GM18870 (cell line): ENCODE data around the gene BCAR3.

Experiments used
- ATAC-seq: cut with Tn5 transposase; IDR thresholded peaks from one replicate; pipeline ENCODE4 v1.9.1; 2021; ENCODE audit warnings: moderate library complexity; ENCODE audit not compliant: unreplicated experiment

BCAR3 gene

DNA sequence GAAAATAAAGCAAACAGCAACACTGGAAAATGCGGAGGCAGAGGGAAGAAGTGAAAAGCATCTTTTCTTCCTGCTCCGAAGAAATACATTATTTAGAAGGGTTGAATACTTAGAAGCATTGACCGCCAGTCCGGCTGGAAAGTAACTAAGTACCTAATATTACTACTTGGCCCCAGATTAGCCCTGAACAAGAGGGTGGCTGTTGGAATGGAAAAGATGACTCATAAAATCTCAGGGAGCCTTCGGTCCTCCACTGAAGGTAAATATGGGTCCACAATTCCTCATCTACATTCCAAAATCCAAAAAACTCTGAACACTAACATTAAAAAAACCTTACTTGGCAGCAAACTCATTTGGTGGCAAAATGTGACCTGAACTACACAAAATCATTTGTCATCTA, 40.1 kb downstream of the BCAR3 start:
- ATAC-seq, result no peak

DNA sequence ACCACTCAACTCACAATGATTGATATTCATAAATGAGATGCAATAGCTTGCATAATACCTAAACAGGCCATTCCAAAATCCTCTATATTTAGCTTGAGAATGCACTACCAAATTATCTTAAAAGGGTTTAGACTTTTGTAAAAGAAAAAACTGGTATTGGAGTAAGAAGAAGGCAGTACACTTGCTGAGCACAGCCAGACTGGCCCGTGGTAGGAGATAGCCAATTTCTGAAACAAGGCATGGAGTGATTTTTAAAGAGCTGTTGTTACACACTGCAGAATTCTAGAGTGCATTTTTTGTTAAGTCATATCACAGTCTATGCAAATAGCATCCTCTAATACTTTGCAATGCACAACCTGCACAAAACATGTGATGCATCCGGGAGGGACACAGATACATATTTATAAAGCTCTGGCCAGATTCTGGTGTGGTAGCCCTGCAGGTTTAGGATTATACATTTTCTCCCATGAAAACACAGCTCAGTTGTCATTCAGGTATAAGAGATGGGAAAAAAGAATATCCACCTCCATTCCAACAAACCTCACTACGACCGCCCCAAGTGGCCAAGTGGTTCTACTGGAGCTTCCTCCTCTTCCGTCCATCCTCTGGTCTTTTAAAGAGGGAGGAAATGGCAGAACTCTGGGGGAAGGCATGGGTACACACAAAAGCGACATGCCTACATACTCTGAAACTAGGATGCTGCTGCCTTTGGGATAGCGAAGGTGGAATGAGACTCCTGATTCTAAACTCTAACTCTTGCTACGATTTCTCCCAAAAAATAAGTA, 40.8 kb downstream of the BCAR3 start:
- ATAC-seq, result no peak

DNA sequence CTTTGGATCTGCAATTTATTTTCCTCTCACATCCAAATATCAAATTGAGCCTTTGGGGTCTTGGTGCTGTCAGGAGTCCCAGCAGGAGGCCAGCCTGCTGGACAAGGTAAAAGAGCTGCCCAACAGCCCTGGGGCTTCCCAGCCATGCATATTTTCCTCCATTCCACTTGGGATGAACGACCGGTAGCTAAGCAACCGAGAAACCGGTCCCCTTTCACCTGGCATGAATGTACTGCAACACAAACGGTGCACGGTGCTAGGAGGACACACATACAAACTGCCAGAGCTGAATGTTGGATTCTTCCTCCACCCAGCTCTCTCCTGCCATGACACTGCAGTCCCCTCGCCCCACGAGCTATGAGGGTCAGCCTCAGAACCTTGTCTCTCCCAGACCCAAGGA, 42.7 kb downstream of the BCAR3 start:
- no peak for ATAC-seq

GRCh38 chr1:93638307-93638847, 43.3 kb downstream of the BCAR3 start:
- ATAC-seq, result no peak

DNA sequence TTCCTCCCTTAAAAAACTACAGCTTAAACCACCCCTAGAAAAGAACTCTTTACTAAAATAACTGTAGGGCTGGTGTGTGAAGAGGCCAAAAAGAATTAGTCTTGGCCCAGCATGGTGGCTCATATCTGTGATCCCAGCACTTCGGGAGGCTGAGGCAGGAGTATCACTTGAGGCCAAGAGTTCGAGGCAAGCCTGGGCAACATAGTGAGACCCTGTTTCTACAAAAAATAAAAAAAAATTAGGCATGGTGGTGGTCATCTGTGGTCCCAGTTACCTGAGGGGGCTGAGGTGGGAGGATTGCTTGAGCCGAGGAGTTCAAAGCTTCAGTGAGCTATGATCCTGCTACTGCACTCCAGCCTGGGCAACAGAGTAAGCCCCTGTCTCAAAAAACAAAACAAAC, 44.9 kb downstream of the BCAR3 start:
- no peak for ATAC-seq

DNA sequence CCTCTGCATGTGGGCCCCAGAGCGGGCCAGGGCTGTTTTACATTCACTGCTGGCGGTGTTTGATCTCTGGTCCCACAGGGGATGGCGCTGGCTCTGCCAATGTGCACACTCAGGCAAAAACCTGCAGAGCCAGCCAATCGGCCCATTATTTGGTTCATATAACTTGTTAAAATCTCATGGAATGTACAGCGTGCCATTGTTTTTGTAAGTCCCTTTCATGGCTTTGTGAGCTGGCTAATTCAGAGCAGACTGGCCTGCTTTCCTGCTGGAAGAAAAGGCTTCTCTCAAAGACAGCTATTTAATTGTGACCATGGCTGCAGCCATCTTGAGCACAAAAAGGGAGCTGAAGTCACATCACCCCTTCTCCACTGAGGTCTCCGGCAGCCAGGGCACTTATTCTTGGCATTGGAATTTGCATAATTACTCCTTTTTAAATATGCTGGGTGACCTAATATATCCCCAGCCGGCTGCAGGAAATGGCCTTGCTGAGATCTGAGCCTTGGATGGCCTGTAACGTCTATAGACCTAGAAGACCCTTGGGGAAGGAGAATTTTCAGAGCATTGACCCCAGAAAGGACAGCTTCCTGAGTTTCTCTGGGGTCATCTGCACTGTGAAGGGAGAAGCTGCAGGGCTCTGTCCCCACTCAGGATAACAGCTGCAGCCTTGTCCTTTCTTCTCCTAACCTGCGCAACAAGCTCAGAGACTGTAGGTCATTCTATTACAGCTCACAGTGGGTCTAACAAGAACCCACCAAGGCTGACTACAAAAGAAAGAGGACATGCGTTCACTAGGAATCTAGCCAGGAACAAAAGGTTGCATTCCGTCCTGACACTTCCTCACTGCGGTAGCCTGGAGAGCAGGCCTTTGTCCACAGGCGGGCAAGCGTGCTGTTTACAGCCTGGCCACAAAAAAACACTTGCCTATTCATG, 45.8 kb downstream of the BCAR3 start:
- ATAC-seq, result no peak

- no peak for ATAC-seq
These were observed 48.3 kb downstream of the BCAR3 start for GRCh38 chr1:93633313-93633712.

GRCh38 chr1:93631626-93632365, 49.8 kb downstream of the BCAR3 start:
- ATAC-seq, result no peak

DNA sequence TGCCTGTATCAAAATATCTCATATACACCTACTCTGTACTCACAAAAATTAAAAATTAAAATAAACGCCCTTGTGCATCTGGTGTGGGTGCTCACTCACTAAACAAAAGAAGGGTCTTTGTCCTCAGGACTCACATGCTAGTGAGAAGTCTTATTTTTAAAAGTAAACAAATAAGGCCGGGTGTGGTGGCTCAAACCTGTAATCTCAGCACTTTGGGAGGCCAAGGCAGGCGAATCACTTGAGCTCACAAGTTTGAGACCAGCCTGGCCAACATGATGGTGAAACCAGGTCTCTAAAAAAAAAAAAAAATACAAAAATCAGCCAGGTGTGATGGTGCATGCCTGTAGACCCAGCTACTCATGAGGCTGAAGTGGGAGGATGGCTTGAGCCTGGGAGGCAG, 51.5 kb downstream of the BCAR3 start:
- no peak for ATAC-seq

GRCh38 chr1:93629101-93630059, 52.3 kb downstream of the BCAR3 start:
- peak; percentile 57 for ATAC-seq

DNA sequence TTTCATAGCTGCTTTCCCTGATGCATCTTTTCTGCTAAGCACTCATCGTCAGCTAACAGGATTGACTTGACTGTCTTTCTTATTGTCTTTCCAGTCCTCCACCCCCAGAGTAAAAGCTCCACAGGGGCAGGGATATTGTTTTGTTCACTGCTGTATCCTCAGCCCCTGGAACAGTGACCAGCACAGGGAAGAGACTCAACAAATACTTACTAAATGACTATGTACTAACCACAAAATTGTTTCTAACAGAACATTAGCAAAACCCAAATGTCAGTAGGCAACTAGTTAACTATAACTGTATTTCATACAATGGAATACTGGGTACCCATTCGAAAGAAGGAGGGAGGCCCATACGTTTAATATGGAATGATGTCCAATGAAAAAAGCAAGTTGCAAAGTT, 53.0 kb downstream of the BCAR3 start:
- no peak for ATAC-seq

DNA sequence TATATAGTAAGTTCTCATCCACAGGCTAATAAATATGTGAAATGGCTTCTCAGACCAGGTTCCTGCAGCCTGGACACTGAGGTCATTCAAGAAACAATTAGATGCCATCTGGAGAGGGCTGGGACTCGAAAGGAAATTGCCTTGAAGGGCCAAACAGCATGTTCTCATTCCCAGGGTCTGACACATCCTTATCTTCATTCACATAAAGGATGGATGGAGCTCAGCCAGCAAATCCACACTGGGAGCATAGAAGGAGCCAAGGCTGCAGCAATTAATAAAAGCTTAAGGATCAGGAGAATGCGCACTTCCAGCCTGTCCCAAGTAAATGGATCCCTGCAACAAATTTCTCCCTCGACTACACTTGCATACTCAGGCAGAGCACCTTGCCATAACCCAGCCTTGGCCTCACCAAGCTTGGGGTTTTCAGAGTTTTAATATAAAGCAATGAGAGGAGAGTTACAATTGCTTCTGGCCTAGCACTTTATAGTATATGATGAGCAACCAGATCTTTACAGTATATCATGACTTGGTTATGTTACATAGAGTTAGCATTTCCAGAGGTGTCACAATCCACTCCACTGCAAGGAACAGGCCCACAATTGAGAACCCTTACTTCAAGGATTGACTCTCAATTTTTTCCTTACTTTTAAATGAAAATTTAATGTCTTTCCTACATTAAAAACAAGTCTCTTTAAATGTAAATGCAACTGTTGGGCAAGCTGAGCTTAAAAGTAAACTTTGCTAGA, 55.9 kb downstream of the BCAR3 start:
- ATAC-seq, result no peak

DNA sequence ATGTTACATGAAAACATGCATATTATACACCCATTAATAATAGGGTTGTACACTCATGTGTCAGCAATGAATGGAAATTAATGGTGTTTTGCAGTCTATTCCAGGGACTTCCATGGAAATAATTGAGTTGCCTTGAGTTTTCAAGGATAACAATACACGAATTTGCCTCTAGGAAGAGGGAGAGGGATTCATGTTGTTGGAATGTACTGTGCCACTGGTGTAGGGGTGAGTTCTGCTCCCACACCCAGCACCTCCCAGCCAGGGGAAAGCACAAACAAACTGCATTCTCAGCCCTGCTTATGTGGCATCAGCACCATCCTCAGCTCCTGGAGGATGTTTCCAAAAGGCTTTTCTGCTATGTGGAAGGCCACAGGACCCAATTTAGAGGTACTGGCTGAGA, 57.8 kb downstream of the BCAR3 start:
- ATAC-seq, result no peak

DNA sequence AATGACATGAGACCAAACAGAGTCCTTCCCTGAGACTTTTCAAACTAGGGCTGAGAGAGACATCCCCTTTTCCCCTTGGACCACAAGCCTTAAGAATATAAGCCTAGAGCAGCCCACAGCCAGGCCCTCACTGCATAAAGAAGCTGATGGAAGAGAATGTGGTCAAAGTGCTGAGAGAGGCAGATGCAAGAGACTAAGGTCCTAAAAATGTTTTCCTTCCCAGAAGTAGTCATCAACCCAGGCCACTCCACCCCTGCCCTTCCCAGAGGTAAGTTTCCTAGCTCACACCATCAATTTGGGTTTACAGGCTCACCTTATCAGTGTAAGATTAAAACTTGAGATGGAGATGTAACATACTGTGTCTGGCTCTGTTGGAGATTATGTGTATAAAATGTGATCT, 58.2 kb downstream of the BCAR3 start:
- ATAC-seq, result no peak

DNA sequence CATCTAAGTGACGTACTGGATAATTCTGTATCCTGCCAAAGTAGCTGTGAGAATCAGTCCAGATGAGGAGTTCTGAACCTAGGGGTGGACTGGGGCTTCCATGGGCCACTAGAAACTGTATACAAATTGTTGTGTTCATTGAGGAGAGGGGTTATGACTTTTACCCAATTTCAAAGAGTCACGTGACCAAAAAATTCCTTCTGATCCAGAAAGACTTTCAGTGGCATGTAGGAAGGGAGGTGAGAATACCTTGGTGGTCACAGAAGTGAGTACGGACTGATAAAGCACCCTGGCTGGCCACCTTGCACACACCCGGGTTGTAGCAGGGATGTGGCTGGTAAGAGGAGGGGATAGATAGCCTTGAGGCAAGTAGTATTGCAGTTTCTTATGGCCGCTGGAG, 60.4 kb downstream of the BCAR3 start:
- no peak for ATAC-seq

GRCh38 chr1:93620841-93621210, 60.8 kb downstream of the BCAR3 start:
- no peak for ATAC-seq

GRCh38 chr1:93620172-93620840, 61.3 kb downstream of the BCAR3 start:
- no peak for ATAC-seq

DNA sequence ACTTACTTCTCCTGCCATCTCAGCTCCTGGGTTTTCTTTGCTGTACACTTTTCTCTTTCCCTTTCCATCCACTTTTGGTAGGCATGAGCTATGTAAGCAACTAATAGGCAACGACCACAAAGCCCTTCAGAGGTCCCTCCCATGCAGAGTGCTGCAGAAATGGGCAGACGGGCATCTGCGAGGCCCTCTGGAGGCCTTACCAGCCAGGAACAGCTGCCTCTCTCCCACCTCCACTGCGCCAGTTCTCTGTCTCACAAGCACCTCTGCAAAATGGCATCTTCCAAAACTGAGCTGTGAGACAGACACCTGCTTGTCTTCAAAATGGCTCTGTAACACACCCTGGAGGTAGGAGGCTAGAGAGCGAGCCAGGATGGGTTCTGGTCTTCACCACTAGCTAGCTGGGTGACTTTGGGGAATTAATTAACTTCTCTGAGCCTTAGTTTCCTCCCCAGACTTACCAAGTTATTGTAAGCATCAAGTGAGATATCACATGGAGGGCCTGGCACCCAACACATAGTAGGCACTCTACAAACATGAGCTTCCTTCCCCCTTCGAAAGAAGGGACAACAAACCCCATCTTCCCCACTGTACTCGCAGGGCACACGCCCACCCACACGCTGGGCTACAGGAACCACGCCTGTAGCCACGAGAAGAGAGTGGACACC, 62.0 kb downstream of the BCAR3 start:
- ATAC-seq, result no peak
